Esophagus squamous epithelium (tissue), 5 donors: ENCODE results near the gene TRERF1. TPM values are rescaled to one million over a fixed set of nuclear protein-coding genes. Genes with fewer than 3 reads are reported as not detected.

Experiments
- DNase-seq: peaks from one replicate; lab custom pipeline; 2025; lab: John Stamatoyannopoulos, UW
- H3K27ac ChIP-seq, 4 donors: fragments of 200-600 bp; sonication (generic); one replicate each; pipeline ENCODE4 v1.5.1; 2016 to 2019; ENCODE audit warnings: mild to moderate bottlenecking in 1 of 4
- H3K27me3 ChIP-seq, 4 donors: fragments of 200-600 bp; sonication (generic); 1 replicate in 3 of 4; 2 replicates in 1 of 4; pipeline versions ENCODE4 v1.5.1 to v1.6.0; 2017 to 2021; ENCODE audit warnings: antibody characterized with exemption in 1 of 4
- H3K36me3 ChIP-seq, 3 donors: fragments of 200-600 bp; sonication (generic); one replicate each; pipeline ENCODE4 v1.5.1; 2016 to 2019
- H3K4me1 ChIP-seq, 3 donors: fragments of 200-600 bp; sonication (generic); one replicate each; pipeline ENCODE4 v1.5.1; 2017 to 2019
- H3K4me3 ChIP-seq, 4 donors: fragments of 200-600 bp; sonication (generic); 1 replicate in 3 of 4; 2 replicates in 1 of 4; pipeline ENCODE4 v1.5.1; 2016 to 2019; ENCODE audit warnings: mild to moderate bottlenecking in 2 of 4, moderate library complexity in 1 of 4
- H3K9me3 ChIP-seq, 3 donors: fragments of 200-600 bp; sonication (generic); one replicate each; pipeline ENCODE4 v1.5.1; 2016 to 2019
- CTCF ChIP-seq, 6 experiments: fragments of 450-650 bp in 4 of 6; fragments of 200-600 bp in 2 of 6; sonication (generic) in 2 of 6; IDR thresholded peaks; one replicate each; pipeline ENCODE4 v1.5.1; 2016 to 2019; ENCODE audit warnings: antibody characterized with exemption in 6 of 6, mild to moderate bottlenecking in 4 of 6, moderate library complexity in 4 of 6
- POLR2A ChIP-seq, 4 donors: fragments of 450-650 bp; IDR thresholded peaks; one replicate each; pipeline ENCODE4 v1.6.1; 2017; ENCODE audit warnings: antibody characterized with exemption in 4 of 4, mild to moderate bottlenecking in 4 of 4, moderate library complexity in 3 of 4
- WGBS, 2 donors: methylation state at CpG; one replicate each; pipeline ENCODE4 v1.1.5; 2018; 5-methylcytosine and 5-hydroxymethylcytosine counted together
- intact Hi-C: fragments of 100-400 bp; cut with DNase I; formaldehyde crosslinking; loops from one replicate; pipeline ENCODE4 v1.15.0; 2022
- total RNA-seq, 4 donors: library from RNA; depleted of rRNA; stranded (reverse); fragments of >200 nt; gene quantifications; one replicate each; pipeline ENCODE4 v1.1.0, GENCODE V29; 2016
- donor health status: DM: yes; HTN: yes; CAD: no.

TRERF1 gene
- total RNA-seq, 4 donors from 2014 or later: 5.5 to 13.8 (median 11.5) TPM

DNA sequence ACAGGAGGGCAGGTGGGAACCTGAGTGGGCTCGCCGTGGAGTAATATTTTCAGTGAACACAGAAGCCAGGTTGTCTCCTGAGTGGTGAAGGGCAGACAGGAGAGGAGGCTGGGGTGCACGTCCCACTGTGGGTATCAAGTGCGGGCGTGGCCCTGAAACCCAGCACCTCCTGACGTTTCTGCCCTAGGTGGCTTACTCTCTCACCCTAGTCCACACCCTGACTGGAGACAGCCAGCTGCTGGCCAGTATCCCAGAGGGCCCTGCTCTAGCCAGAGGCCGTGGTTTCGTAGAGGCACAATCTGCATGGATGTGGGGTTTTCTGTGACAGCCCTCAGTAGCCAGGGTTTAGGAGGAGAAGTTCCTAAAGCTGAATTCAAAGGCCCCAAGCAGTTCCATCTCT lies 86.7 kb downstream of the TRERF1 start:
- intact Hi-C loops: no loop called here
- no peak for DNase-seq
- TF ChIP-seq POLR2A (IDR thresholded peaks at IDR 0.05): no peak
- no peak for TF ChIP-seq CTCF (IDR thresholded peaks at IDR 0.05)
- peaks cover 19 to 66% (median 20%) of the 10 kb centered on the region in 3 donors for H3K4me1 ChIP-seq
- no peaks in the 10 kb centered on the region for H3K9me3 ChIP-seq
- no peaks in the 10 kb centered on the region for H3K27me3 ChIP-seq
- H3K4me3 ChIP-seq: no peak overlapping the region
- peaks cover 0 to 25% (median 5%) of the 10 kb centered on the region in 3 donors for H3K36me3 ChIP-seq
- H3K27ac ChIP-seq: peak overlapping the region in 2 of 4 donors; percentile 40 to 53
- WGBS, 2 donors: 36 to 49% methylated on average over 4 to 6 of the region's 8 CpGs

DNA sequence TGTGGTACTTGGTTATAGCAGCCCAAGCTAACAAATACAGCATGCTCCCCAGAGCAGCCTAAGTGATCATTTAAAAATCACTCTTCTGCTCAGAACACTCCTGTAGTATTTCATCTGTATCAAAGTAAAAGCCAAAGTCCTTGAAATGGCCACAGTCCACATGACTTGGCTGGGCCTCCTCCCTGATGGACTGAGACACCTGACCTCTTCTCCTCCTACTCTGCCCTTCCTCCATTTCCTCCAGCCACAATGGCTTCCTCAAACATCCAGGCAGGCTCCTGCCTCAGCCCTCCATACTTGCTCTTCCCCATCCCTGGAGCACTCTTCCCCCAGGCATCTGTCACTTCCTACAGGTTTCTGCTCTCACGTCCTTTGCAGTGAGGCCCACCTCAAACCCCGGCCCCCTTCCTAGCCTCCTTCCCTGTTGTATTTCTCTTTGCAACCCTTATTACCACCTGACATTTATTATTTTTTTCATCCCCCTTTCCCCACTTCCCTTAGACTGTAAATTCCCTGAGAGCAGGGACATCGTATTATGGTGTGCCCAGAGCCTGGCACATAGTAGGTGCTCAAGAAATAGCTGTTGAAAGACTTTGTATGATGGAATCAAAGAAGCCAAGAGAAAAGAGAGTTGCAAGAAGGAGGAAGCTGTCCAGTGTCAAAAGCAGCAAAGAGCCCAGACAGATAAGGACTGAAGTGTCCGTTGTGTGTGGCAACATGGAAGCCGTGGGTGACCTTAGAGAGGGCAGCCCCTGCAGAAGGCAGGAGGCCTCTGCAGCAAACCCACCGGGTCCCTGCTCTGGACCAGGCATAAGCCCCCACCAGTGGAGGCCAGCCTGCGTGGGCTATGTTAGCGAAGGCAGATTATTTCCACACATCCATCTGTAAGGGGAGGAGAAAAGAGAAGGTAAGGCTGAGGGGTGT lies 87.5 kb downstream of the TRERF1 start:
- intact Hi-C loops: no loop called here
- Histone ChIP-seq H3K27ac (peak overlapping the region in 2 of 4 donors; percentile 40 to 53), H3K4me3 (no peak overlapping the region), H3K4me1 (peaks cover 10 to 59% (median 17%) of the 10 kb centered on the region in 3 donors), H3K9me3 (no peaks in the 10 kb centered on the region), H3K36me3 (peaks cover 0 to 25% (median 5%) of the 10 kb centered on the region in 3 donors), H3K27me3 (no peaks in the 10 kb centered on the region)
- TF ChIP-seq CTCF (IDR thresholded peaks at IDR 0.05) (no peak), POLR2A (IDR thresholded peaks at IDR 0.05) (no peak)
- 88 to 95% methylated on average over 8 of the region's 8 CpGs for WGBS, 2 donors
- no peak for DNase-seq

DNA sequence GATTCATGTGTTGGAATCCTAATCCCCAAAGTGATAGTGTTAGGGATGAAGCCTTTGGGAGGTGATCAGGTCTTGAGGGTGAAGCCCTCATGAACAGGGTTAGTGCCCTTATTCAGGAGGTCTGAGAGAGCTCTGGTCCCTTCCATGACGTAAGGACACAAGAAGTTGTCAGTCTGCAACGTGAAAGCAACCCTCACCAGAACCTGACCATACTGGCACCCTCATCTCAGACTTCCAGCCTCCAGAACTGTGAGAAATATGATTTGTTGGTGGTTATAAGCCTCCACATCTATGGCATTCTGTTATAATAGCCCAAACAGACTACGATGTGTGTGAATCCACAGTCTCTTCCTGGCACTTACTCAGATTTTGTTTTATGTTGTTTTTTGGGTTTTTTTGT lies 90.7 kb downstream of the TRERF1 start:
- intact Hi-C loops: no loop called here
- TF ChIP-seq CTCF (IDR thresholded peaks at IDR 0.05) (no peak), POLR2A (IDR thresholded peaks at IDR 0.05) (no peak)
- H3K4me1 ChIP-seq: peaks cover 14 to 54% (median 17%) of the 10 kb centered on the region in 3 donors
- no peak for DNase-seq
- no peak overlapping the region for H3K27ac ChIP-seq
- H3K4me3 ChIP-seq: no peak overlapping the region
- H3K27me3 ChIP-seq: no peaks in the 10 kb centered on the region
- peaks cover 0 to 34% (median 5%) of the 10 kb centered on the region in 3 donors for H3K36me3 ChIP-seq
- H3K9me3 ChIP-seq: no peaks in the 10 kb centered on the region
- WGBS, 2 donors: 90 to 94% methylated on average over 3 of the region's 3 CpGs

GRCh38 chr6:42359021-42359420 lies 92.7 kb downstream of the TRERF1 start:
- Histone ChIP-seq H3K36me3 (peaks cover 0 to 37% (median 5%) of the 10 kb centered on the region in 3 donors), H3K9me3 (no peaks in the 10 kb centered on the region), H3K27ac (no peak overlapping the region), H3K4me1 (peaks cover 0 to 34% (median 10%) of the 10 kb centered on the region in 3 donors), H3K27me3 (no peaks in the 10 kb centered on the region), H3K4me3 (no peak overlapping the region)
- intact Hi-C loops: no loop called here
- TF ChIP-seq POLR2A (IDR thresholded peaks at IDR 0.05) (no peak), CTCF (IDR thresholded peaks at IDR 0.05) (no peak)
- no peak for DNase-seq
- WGBS, 2 donors: 92 to 100% methylated on average over 2 to 5 of the region's 5 CpGs

- 55 to 62% methylated on average over 3 of the region's 3 CpGs for WGBS, 2 donors
- H3K4me1 ChIP-seq: peaks cover 0 to 28% (median 10%) of the 10 kb centered on the region in 3 donors
- H3K36me3 ChIP-seq: peaks cover 0 to 12% (median 0%) of the 10 kb centered on the region in 3 donors
- no peaks in the 10 kb centered on the region for H3K9me3 ChIP-seq
- H3K27me3 ChIP-seq: no peaks in the 10 kb centered on the region
- no peak for DNase-seq
- intact Hi-C loops: no loop called here
- H3K4me3 ChIP-seq: no peak overlapping the region
- TF ChIP-seq POLR2A (IDR thresholded peaks at IDR 0.05) (no peak), CTCF (IDR thresholded peaks at IDR 0.05) (no peak)
- H3K27ac ChIP-seq: no peak overlapping the region
These were observed 96.3 kb downstream of the TRERF1 start for GRCh38 chr6:42355416-42355815.
